ENCODE data around the gene CPVL.

The CPVL gene

GRCh38 chr7:29090151-29090805 lies 56.1 kb downstream of the CPVL start:
- DNase-seq: no peak

GRCh38 chr7:29087840-29088170 lies 58.5 kb downstream of the CPVL start:
- DNase-seq: no peak

GRCh38 chr7:29086545-29086944 lies 59.8 kb downstream of the CPVL start:
- DNase-seq: no peak

- no peak for DNase-seq
These were observed 61.5 kb downstream of the CPVL start for GRCh38 chr7:29084832-29085231.

GRCh38 chr7:29080803-29081202 lies 65.5 kb downstream of the CPVL start:
- no peak for DNase-seq

- DNase-seq: no peak
These were observed 67.8 kb downstream of the CPVL start for GRCh38 chr7:29078311-29079260.

GRCh38 chr7:29077854-29078253 lies 68.5 kb downstream of the CPVL start:
- DNase-seq: no peak

- no peak for DNase-seq
These were observed 69.2 kb downstream of the CPVL start for GRCh38 chr7:29077176-29077575.

GRCh38 chr7:29076631-29077030 lies 69.7 kb downstream of the CPVL start:
- DNase-seq: no peak

GRCh38 chr7:29075606-29076005 lies 70.7 kb downstream of the CPVL start:
- no peak for DNase-seq

- DNase-seq: no peak
These were observed 75.0 kb downstream of the CPVL start for GRCh38 chr7:29071203-29071874.

GRCh38 chr7:29066641-29067040 lies 79.7 kb downstream of the CPVL start:
- DNase-seq: no peak

- no peak for DNase-seq
These were observed 81.0 kb downstream of the CPVL start for GRCh38 chr7:29065181-29065857.

- no peak for DNase-seq
These were observed 82.5 kb downstream of the CPVL start for GRCh38 chr7:29063872-29064271.

GRCh38 chr7:29063236-29063635 lies 83.1 kb downstream of the CPVL start:
- DNase-seq: no peak

GRCh38 chr7:29053105-29053872 lies 93.0 kb downstream of the CPVL start:
- DNase-seq: no peak

GRCh38 chr7:29046978-29047377 lies 99.4 kb downstream of the CPVL start:
- no peak for DNase-seq

GRCh38 chr7:29045258-29046086 lies 100.9 kb downstream of the CPVL start:
- no peak for DNase-seq

GRCh38 chr7:29044554-29044953 lies 101.8 kb downstream of the CPVL start:
- DNase-seq: no peak

- no peak for DNase-seq
These were observed 102.8 kb downstream of the CPVL start for GRCh38 chr7:29043576-29043975.

- no peak for DNase-seq
These were observed 103.5 kb downstream of the CPVL start for GRCh38 chr7:29042824-29043231.

GRCh38 chr7:29041991-29042390 lies 104.3 kb downstream of the CPVL start:
- no peak for DNase-seq

All from NCI-H1417 treated with DMSO at 0.1 percent for 48 hours (cell line).